GM12801 (cell line): Measurements from ENCODE around the gene STAB2.

ENCODE experiments used
- TF ChIP-seq, protein P1 (sequence below): IDR thresholded peaks from one replicate; pipeline ENCODE4 v1.5.1; 2011; ENCODE audit warnings: control low read depth; ENCODE audit not compliant: insufficient read length; ENCODE audit errors: extremely low read depth

STAB2 gene

DNA sequence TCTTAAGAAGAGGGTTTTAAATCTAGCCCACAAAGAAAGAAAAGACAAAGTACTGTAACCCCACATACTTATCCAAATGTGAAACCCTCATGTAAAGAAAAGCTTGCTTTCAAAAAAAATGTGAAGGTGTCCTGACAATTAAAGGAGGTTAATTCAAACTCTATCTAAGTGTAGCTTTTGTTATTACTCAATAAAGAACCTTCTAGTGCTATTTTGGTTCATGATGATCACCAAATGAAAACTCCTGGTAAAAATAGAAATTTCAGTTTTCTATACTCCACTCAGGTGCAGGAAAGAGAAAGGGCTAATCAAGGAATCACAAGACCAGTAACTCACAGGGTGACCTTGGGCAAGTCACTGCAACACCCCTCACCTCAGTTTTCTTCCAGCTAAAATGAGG lies 1.6 kb downstream of the STAB2 start:
- TF ChIP-seq, protein P1, sequence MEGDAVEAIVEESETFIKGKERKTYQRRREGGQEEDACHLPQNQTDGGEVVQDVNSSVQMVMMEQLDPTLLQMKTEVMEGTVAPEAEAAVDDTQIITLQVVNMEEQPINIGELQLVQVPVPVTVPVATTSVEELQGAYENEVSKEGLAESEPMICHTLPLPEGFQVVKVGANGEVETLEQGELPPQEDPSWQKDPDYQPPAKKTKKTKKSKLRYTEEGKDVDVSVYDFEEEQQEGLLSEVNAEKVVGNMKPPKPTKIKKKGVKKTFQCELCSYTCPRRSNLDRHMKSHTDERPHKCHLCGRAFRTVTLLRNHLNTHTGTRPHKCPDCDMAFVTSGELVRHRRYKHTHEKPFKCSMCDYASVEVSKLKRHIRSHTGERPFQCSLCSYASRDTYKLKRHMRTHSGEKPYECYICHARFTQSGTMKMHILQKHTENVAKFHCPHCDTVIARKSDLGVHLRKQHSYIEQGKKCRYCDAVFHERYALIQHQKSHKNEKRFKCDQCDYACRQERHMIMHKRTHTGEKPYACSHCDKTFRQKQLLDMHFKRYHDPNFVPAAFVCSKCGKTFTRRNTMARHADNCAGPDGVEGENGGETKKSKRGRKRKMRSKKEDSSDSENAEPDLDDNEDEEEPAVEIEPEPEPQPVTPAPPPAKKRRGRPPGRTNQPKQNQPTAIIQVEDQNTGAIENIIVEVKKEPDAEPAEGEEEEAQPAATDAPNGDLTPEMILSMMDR: no peak

DNA sequence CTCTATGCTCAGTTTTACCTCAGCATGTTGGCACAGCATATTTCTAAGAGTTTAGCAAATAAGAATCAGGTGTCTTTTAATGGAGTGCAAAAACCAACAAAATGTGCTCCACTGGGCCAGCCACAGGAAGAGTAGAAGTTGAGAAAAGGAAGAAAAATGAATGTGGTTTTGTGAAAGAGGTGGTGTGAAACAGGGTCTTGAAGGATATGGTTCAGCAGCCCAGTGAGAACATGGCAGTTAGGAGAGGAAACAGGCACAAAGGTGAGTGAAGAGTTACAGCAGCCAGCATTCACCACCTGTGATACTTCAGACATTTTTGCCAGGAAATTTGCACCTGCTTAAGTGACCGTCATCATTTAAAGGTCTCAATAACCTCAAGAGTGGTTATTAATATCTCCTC lies 2.4 kb downstream of the STAB2 start:
- TF ChIP-seq, protein P1: no peak

DNA sequence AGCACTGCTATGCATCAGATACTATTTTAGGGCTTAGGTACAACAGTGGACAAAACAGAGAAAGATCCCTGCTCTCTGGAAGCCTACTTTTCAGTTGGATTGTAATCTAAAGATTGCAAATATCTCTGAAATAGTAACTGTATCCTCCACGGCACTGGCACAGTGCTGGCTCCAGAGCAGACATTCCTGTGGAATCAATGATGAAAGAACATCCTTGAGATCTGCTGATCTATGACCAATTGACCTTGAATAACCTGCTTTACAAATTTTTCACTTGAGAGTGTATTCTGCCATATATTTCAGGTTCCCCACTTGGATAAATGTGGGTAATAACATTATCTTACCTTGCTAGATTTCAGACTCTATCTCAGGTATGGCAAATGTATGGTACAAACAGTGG lies 3.2 kb downstream of the STAB2 start:
- TF ChIP-seq, protein P1: no peak

GRCh38 chr12:103596981-103597380 lies 9.9 kb downstream of the STAB2 start:
- TF ChIP-seq, protein P1: no peak

DNA sequence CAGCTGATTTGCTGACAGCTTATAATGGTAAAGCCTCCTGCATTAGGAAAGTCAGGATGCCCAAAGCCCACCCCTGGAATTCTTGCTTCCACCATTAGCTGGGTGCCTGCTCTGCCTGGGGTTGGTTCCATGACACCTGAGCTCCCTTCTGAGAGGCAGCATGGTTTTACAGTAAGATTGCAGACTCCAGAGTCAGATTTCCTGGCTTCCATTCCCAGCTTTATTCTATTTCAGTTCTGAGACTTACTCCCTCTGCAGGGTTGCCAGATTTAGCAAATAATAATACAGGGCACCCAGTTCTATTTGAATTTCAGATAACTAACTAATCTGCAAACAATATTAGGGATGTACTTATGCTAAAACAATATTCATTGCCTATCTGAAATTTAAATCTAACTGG lies 12.2 kb downstream of the STAB2 start:
- TF ChIP-seq, protein P1: no peak

DNA sequence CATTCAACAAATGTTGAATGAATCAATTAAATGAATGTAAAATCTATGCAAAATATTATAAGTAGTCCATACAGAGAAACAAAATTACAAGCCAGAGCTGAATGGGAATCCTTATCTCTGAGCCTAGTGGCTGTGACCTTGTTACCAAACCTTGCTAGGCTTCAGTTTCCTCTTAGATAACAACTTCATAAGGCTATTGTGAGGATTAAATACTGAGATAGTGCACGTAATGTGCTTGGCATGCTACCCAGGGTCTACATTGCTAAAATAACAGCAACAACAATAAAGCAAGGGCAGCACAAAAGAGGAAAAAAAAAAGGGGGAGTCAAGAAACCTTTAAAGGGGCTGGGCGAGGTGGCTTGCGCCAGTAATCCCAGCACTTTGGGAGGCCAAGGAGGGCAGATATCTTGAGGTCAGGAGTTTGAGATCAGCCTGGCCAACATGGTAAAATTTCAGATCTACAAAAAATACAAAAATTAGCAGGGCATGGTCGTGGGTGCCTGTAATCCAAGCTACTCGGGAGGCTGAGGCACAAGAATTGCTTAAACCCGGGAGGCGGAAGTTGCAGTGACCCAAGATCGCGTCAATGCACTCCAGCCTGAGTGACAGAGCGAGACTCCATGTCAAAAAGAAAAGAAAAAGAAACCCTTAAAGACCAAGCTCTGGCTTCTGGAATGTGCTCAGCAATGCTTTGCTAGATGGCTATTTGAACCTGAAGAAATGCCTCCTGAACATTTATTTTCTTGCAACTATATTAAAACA lies 14.1 kb downstream of the STAB2 start:
- TF ChIP-seq, protein P1: no peak

- TF ChIP-seq, protein P1: no peak
Observed at GRCh38 chr12:103620395-103620794, 33.3 kb downstream of the STAB2 start.
